A172 (cell line): ENCODE data around the gene PROC. TPM values are rescaled to one million over a fixed set of nuclear protein-coding genes. Genes with fewer than 3 reads are reported as not detected.

Experiments
- DNase-seq: peaks from one replicate; pipeline ENCODE4 v3.0.0-alpha.2; 2015; ENCODE audit warnings: low spot score
- total RNA-seq: library from RNA; depleted of rRNA; stranded (reverse); fragments of >200 nt; shearing (Covaris generic); gene quantifications from 2 replicates; pipeline ENCODE4 v1.2.3, GENCODE V29; 2014

The PROC gene
- total RNA-seq, 1 experiment from 2014 or later: 2.8 TPM

DNA sequence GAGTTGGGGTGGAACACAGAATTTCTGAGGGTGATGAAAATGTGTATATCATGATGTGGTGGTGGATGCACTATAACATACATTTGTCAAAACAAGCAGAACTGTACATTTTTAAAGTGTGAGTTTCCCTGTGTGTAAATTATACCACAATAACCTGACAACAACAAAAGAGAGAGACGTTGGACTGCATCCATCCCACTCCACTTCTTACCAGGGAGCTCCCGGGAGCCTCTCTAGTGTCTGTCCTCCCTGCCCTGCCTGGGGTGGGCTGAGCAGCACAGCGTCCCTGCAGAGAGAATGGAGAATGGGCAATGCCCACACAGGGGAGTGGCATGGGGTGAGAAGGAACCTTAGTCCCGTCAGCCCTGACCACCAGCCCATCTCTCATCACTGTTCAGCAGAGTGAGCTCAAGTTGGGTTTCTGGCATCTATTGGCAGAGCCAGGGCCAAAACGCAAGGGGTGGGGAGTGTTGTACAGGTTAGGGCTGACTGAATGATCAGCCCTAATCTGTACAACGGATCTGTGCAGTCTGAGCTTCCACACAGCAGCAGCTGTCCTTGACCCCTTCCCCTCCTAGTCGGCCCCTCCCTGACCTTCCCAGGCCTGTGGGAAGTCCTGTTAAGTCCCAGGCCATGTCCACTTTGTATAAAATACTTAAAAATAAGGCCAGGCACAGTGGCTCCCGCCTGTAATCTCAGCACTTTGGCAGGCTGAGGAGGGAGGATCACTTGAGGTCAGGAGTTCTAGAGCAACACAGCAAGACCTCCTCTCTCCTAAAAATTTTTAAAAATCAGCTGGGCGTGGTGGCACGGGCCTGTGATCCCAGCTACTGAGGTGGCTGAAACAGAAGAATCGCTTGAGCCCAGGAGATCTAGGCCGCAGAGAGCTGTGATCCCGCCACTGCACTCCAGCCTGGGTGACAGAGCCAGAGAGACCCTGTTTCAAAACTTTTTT lies 3.3 kb upstream of the PROC start:
- no peak for DNase-seq

DNA sequence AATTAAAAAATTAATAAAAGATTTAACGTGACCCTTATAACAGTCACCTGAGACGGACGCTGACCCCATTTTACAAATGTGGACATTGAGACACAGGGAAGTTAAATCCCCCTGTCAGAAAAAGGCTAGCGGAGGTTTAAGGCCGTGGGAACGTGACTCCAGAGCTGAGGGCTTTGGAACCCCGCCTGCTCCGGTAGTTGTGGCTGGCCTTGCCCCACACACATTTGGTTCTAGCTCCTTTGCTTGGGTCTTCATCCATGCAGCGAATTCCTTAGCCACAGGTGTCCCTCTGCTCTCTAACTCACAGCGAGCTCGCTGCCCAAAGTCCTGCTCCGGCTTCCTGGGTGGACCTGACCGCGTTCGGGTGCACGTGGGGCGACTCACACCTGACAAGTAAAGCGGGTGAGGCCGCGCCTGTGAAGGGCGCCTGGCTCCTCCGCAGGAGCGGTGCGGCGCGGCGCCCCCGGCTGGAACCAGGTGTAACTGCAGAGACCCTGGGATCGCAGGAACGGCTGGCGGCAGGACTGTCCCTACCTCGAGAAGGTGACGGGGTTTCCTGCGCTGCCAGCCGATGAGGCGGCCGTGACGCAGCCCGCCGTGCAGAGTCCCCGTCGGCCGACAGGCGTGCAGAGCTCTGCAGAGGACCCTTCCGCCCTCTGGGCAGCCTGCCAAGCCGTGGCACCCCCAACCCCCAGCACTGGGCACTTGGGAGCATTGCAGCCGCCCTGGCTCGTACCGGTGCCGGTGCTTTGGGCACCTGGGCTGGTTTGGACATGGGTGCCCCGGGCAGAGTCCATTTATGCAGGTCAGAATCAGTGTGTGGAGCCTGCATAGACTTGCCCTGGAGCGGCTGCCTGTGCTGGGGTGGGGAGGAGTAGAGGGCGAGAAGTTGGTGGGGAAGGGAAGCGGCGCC lies 2.4 kb upstream of the PROC start:
- no peak for DNase-seq

DNA sequence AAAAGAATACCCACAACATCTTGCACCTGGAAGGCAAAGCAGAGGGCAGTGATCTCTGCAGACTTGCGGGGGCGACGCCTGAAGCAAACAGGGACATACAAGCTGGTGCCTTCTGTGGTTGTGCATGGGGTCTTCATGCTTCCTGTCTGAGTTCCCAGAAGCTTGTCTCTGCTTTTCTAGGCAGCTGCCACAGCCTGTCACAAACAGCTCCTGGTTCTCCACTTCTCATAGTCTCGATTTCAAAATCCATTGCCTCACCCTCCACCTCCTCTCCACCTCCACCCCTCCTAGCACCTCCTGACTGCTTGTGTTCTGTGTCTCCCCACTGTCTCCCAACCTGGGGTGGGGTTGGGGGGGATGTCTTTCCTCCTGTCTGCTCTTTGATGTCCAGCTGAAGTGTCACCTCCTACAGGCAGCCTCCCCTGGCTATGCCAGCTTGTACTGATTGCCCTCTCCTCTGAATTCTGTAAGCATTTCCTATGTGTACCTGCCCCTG lies 1.7 kb upstream of the PROC start:
- DNase-seq: no peak

DNA sequence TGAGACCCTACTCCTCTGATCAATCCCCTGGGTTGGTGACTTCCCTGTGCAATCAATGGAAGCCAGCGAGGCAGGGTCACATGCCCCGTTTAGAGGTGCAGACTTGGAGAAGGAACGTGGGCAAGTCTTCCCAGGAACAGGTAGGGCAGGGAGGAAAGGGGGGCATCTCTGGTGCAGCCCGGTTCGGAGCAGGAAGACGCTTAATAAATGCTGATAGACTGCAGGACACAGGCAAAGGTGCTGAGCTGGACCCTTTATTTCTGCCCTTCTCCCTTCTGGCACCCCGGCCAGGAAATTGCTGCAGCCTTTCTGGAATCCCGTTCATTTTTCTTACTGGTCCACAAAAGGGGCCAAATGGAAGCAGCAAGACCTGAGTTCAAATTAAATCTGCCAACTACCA lies 821 bp upstream of the PROC start:
- DNase-seq: no peak

DNA sequence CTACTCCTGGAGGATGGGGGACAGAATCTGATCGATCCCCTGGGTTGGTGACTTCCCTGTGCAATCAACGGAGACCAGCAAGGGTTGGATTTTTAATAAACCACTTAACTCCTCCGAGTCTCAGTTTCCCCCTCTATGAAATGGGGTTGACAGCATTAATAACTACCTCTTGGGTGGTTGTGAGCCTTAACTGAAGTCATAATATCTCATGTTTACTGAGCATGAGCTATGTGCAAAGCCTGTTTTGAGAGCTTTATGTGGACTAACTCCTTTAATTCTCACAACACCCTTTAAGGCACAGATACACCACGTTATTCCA lies 844 bp downstream of the PROC start:
- no peak for DNase-seq

DNA sequence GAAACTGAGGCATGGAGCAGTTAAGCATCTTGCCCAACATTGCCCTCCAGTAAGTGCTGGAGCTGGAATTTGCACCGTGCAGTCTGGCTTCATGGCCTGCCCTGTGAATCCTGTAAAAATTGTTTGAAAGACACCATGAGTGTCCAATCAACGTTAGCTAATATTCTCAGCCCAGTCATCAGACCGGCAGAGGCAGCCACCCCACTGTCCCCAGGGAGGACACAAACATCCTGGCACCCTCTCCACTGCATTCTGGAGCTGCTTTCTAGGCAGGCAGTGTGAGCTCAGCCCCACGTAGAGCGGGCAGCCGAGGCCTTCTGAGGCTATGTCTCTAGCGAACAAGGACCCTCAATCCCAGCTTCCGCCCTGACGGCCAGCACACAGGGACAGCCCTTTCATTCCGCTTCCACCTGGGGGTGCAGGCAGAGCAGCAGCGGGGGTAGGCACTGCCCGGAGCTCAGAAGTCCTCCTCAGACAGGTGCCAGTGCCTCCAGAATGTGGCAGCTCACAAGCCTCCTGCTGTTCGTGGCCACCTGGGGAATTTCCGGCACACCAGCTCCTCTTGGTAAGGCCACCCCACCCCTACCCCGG lies 1.3 kb downstream of the PROC start:
- no peak for DNase-seq

DNA sequence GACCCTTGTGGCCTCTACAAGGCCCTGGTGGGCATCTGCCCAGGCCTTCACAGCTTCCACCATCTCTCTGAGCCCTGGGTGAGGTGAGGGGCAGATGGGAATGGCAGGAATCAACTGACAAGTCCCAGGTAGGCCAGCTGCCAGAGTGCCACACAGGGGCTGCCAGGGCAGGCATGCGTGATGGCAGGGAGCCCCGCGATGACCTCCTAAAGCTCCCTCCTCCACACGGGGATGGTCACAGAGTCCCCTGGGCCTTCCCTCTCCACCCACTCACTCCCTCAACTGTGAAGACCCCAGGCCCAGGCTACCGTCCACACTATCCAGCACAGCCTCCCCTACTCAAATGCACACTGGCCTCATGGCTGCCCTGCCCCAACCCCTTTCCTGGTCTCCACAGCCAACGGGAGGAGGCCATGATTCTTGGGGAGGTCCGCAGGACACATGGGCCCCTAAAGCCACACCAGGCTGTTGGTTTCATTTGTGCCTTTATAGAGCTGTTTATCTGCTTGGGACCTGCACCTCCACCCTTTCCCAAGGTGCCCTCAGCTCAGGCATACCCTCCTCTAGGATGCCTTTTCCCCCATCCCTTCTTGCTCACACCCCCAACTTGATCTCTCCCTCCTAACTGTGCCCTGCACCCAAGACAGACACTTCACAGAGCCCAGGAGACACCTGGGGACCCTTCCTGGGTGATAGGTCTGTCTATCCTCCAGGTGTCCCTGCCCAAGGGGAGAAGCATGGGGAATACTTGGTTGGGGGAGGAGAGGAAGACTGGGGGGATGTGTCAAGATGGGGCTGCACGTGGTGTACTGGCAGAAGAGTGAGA lies 2.0 kb downstream of the PROC start:
- DNase-seq: no peak

DNA sequence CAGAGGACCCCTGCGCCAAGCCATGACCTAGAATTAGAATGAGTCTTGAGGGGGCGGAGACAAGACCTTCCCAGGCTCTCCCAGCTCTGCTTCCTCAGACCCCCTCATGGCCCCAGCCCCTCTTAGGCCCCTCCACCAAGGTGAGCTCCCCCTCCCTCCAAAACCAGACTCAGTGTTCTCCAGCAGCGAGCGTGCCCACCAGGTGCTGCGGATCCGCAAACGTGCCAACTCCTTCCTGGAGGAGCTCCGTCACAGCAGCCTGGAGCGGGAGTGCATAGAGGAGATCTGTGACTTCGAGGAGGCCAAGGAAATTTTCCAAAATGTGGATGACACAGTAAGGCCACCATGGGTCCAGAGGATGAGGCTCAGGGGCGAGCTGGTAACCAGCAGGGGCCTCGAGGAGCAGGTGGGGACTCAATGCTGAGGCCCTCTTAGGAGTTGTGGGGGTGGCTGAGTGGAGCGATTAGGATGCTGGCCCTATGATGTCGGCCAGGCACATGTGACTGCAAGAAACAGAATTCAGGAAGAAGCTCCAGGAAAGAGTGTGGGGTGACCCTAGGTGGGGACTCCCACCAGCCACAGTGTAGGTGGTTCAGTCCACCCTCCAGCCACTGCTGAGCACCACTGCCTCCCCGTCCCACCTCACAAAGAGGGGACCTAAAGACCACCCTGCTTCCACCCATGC lies 3.0 kb downstream of the PROC start:
- no peak for DNase-seq

DNA sequence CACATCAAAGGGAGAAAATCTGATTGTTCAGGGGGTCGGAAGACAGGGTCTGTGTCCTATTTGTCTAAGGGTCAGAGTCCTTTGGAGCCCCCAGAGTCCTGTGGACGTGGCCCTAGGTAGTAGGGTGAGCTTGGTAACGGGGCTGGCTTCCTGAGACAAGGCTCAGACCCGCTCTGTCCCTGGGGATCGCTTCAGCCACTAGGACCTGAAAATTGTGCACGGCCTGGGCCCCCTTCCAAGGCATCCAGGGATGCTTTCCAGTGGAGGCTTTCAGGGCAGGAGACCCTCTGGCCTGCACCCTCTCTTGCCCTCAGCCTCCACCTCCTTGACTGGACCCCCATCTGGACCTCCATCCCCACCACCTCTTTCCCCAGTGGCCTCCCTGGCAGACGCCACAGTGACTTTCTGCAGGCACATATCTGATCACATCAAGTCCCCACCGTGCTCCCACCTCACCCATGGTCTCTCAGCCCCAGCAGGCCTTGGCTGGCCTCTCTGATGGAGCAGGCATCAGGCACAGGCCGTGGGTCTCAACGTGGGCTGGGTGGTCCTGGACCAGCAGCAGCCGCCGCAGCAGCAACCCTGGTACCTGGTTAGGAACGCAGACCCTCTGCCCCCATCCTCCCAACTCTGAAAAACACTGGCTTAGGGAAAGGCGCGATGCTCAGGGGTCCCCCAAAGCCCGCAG lies 3.8 kb downstream of the PROC start:
- DNase-seq: no peak

DNA sequence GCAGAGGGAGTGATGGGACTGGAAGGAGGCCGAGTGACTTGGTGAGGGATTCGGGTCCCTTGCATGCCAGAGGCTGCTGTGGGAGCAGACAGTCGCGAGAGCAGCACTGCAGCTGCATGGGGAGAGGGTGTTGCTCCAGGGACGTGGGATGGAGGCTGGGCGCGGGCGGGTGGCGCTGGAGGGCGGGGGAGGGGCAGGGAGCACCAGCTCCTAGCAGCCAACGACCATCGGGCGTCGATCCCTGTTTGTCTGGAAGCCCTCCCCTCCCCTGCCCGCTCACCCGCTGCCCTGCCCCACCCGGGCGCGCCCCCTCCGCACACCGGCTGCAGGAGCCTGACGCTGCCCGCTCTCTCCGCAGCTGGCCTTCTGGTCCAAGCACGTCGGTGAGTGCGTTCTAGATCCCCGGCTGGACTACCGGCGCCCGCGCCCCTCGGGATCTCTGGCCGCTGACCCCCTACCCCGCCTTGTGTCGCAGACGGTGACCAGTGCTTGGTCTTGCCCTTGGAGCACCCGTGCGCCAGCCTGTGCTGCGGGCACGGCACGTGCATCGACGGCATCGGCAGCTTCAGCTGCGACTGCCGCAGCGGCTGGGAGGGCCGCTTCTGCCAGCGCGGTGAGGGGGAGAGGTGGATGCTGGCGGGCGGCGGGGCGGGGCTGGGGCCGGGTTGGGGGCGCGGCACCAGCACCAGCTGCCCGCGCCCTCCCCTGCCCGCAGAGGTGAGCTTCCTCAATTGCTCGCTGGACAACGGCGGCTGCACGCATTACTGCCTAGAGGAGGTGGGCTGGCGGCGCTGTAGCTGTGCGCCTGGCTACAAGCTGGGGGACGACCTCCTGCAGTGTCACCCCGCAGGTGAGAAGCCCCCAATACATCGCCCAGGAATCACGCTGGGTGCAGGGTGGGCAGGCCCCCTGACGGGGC lies 4.6 kb downstream of the PROC start:
- DNase-seq: no peak

DNA sequence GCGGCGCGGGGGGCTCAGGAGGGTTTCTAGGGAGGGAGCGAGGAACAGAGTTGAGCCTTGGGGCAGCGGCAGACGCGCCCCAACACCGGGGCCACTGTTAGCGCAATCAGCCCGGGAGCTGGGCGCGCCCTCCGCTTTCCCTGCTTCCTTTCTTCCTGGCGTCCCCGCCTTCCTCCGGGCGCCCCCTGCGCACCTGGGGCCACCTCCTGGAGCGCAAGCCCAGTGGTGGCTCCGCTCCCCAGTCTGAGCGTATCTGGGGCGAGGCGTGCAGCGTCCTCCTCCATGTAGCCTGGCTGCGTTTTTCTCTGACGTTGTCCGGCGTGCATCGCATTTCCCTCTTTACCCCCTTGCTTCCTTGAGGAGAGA lies 5.2 kb downstream of the PROC start:
- no peak for DNase-seq

DNA sequence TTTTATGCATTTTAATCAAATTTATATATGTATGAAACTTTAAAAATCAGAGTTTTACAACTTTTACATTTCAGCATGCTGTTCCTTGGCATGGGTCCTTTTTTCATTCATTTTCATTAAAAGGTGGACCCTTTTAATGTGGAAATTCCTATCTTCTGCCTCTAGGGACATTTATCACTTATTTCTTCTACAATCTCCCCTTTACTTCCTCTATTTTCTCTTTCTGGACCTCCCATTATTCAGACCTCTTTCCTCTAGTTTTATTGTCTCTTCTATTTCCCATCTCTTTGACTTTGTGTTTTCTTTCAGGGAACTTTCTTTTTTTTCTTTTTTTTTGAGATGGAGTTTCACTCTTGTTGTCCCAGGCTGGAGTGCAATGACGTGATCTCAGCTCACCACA lies 5.7 kb downstream of the PROC start:
- DNase-seq: no peak

DNA sequence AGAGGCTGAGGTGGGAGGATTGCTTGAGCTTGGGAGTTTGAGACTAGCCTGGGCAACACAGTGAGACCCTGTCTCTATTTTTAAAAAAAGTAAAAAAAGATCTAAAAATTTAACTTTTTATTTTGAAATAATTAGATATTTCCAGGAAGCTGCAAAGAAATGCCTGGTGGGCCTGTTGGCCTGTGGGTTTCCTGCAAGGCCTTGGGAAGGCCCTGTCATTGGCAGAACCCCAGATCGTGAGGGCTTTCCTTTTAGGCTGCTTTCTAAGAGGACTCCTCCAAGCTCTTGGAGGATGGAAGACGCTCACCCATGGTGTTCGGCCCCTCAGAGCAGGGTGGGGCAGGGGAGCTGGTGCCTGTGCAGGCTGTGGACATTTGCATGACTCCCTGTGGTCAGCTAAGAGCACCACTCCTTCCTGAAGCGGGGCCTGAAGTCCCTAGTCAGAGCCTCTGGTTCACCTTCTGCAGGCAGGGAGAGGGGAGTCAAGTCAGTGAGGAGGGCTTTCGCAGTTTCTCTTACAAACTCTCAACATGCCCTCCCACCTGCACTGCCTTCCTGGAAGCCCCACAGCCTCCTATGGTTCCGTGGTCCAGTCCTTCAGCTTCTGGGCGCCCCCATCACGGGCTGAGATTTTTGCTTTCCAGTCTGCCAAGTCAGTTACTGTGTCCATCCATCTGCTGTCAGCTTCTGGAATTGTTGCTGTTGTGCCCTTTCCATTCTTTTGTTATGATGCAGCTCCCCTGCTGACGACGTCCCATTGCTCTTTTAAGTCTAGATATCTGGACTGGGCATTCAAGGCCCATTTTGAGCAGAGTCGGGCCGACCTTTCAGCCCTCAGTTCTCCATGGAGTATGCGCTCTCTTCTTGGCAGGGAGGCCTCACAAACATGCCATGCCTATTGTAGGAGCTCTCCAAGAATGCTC lies 6.6 kb downstream of the PROC start:
- no peak for DNase-seq

DNA sequence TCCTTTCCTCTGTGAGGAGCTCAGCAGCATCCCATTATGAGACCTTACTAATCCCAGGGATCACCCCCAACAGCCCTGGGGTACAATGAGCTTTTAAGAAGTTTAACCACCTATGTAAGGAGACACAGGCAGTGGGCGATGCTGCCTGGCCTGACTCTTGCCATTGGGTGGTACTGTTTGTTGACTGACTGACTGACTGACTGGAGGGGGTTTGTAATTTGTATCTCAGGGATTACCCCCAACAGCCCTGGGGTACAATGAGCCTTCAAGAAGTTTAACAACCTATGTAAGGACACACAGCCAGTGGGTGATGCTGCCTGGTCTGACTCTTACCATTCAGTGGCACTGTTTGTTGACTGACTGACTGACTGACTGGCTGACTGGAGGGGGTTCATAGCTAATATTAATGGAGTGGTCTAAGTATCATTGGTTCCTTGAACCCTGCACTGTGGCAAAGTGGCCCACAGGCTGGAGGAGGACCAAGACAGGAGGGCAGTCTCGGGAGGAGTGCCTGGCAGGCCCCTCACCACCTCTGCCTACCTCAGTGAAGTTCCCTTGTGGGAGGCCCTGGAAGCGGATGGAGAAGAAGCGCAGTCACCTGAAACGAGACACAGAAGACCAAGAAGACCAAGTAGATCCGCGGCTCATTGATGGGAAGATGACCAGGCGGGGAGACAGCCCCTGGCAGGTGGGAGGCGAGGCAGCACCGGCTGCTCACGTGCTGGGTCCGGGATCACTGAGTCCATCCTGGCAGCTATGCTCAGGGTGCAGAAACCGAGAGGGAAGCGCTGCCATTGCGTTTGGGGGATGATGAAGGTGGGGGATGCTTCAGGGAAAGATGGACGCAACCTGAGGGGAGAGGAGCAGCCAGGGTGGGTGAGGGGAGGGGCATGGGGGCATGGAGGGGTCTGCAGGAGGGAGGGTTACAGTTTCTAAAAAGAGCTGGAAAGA lies 7.6 kb downstream of the PROC start:
- DNase-seq: no peak

DNA sequence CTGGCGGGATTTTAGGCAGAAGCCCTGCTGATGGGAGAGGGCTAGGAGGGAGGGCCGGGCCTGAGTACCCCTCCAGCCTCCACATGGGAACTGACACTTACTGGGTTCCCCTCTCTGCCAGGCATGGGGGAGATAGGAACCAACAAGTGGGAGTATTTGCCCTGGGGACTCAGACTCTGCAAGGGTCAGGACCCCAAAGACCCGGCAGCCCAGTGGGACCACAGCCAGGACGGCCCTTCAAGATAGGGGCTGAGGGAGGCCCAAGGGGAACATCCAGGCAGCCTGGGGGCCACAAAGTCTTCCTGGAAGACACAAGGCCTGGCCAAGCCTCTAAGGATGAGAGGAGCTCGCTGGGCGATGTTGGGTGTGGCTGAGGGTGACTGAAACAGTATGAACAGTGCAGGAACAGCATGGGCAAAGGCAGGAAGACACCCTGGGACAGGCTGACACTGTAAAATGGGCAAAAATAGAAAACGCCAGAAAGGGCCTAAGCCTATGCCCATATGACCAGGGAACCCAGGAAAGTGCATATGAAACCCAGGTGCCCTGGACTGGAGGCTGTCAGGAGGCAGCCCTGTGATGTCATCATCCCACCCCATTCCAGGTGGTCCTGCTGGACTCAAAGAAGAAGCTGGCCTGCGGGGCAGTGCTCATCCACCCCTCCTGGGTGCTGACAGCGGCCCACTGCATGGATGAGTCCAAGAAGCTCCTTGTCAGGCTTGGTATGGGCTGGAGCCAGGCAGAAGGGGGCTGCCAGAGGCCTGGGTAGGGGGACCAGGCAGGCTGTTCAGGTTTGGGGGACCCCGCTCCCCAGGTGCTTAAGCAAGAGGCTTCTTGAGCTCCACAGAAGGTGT lies 8.5 kb downstream of the PROC start:
- no peak for DNase-seq
